ENCODE results near the gene PPARGC1A. TPM values are rescaled to one million over a fixed set of nuclear protein-coding genes. Genes with fewer than 3 reads are reported as not detected.

Gene PPARGC1A
- polyA plus RNA-seq, 3 donors from 2014 or later = not detected

GRCh38 chr4:23779839-23780238 lies 110.0 kb downstream of the PPARGC1A start:
- H3K36me3 Mint-ChIP-seq = peaks cover 0 to 3% (median 0%) of the 10 kb centered on the region in 3 donors
- no peak overlapping the region for H3K4me3 Mint-ChIP-seq
- H3K27ac Mint-ChIP-seq = no peak overlapping the region
- no peaks in the 10 kb centered on the region for H3K4me1 Mint-ChIP-seq
- H3K9me3 Mint-ChIP-seq = peaks cover 8 to 58% (median 20%) of the 10 kb centered on the region in 6 donors
- H3K27me3 Mint-ChIP-seq (ENCODE audit: low read depth in 3 of 3) = peaks cover 0 to 2% (median 0%) of the 10 kb centered on the region in 3 donors
- no peak for DNase-seq

- no peak for DNase-seq
- H3K4me3 Mint-ChIP-seq = no peak overlapping the region
- no peaks in the 10 kb centered on the region for H3K4me1 Mint-ChIP-seq
- peaks cover 0 to 2% (median 0%) of the 10 kb centered on the region in 3 donors for H3K27me3 Mint-ChIP-seq (ENCODE audit: low read depth in 3 of 3)
- H3K36me3 Mint-ChIP-seq = peaks cover 0 to 3% (median 0%) of the 10 kb centered on the region in 3 donors
- H3K27ac Mint-ChIP-seq = no peak overlapping the region
- peaks cover 8 to 58% (median 20%) of the 10 kb centered on the region in 6 donors for H3K9me3 Mint-ChIP-seq
Observed at GRCh38 chr4:23779422-23779821, 110.4 kb downstream of the PPARGC1A start.

- no peak for DNase-seq
- Mint-ChIP-seq H3K27ac (no peak overlapping the region), H3K4me3 (no peak overlapping the region), H3K36me3 (peaks cover 0 to 3% (median 0%) of the 10 kb centered on the region in 3 donors), H3K4me1 (no peaks in the 10 kb centered on the region), H3K27me3 (ENCODE audit: low read depth in 3 of 3) (peaks cover 0 to 2% (median 0%) of the 10 kb centered on the region in 3 donors), H3K9me3 (peaks cover 7 to 53% (median 19%) of the 10 kb centered on the region in 6 donors)
Observed at GRCh38 chr4:23775694-23776093, 114.2 kb downstream of the PPARGC1A start.

- Mint-ChIP-seq H3K27ac (no peak overlapping the region), H3K27me3 (ENCODE audit: low read depth in 3 of 3) (peaks cover 0 to 2% (median 0%) of the 10 kb centered on the region in 3 donors), H3K4me3 (no peak overlapping the region), H3K9me3 (peaks cover 8 to 47% (median 19%) of the 10 kb centered on the region in 6 donors), H3K4me1 (no peaks in the 10 kb centered on the region), H3K36me3 (peaks cover 0 to 3% (median 0%) of the 10 kb centered on the region in 3 donors)
- DNase-seq = no peak
Observed at GRCh38 chr4:23774909-23775308, 114.9 kb downstream of the PPARGC1A start.

GRCh38 chr4:23773884-23774636 lies 115.8 kb downstream of the PPARGC1A start:
- DNase-seq = no peak
- Mint-ChIP-seq H3K36me3 (peaks cover 0 to 3% (median 0%) of the 10 kb centered on the region in 3 donors), H3K4me1 (no peaks in the 10 kb centered on the region), H3K27me3 (ENCODE audit: low read depth in 3 of 3) (peaks cover 0 to 2% (median 0%) of the 10 kb centered on the region in 3 donors), H3K9me3 (peaks cover 5 to 42% (median 16%) of the 10 kb centered on the region in 6 donors), H3K27ac (no peak overlapping the region), H3K4me3 (no peak overlapping the region)

GRCh38 chr4:23770011-23770410 lies 119.8 kb downstream of the PPARGC1A start:
- Mint-ChIP-seq H3K27ac (no peak overlapping the region), H3K9me3 (peaks cover 9 to 36% (median 10%) of the 10 kb centered on the region in 6 donors), H3K4me3 (no peak overlapping the region), H3K4me1 (no peaks in the 10 kb centered on the region), H3K27me3 (ENCODE audit: low read depth in 3 of 3) (no peaks in the 10 kb centered on the region), H3K36me3 (no peaks in the 10 kb centered on the region)
- DNase-seq = no peak

- Mint-ChIP-seq H3K36me3 (no peaks in the 10 kb centered on the region), H3K4me1 (no peaks in the 10 kb centered on the region), H3K27ac (no peak overlapping the region), H3K9me3 (peaks cover 9 to 38% (median 12%) of the 10 kb centered on the region in 6 donors), H3K4me3 (no peak overlapping the region), H3K27me3 (ENCODE audit: low read depth in 3 of 3) (no peaks in the 10 kb centered on the region)
- no peak for DNase-seq
Observed at GRCh38 chr4:23769406-23769805, 120.4 kb downstream of the PPARGC1A start.

- Mint-ChIP-seq H3K27me3 (ENCODE audit: low read depth in 3 of 3) (no peaks in the 10 kb centered on the region), H3K27ac (no peak overlapping the region), H3K36me3 (no peaks in the 10 kb centered on the region), H3K4me3 (no peak overlapping the region), H3K4me1 (no peaks in the 10 kb centered on the region), H3K9me3 (peaks cover 6 to 38% (median 12%) of the 10 kb centered on the region in 6 donors)
- DNase-seq = no peak
Observed at GRCh38 chr4:23768541-23768940, 121.3 kb downstream of the PPARGC1A start.

- Mint-ChIP-seq H3K9me3 (peaks cover 4 to 40% (median 13%) of the 10 kb centered on the region in 6 donors), H3K27me3 (ENCODE audit: low read depth in 3 of 3) (no peaks in the 10 kb centered on the region), H3K4me1 (no peaks in the 10 kb centered on the region), H3K4me3 (no peak overlapping the region), H3K36me3 (no peaks in the 10 kb centered on the region), H3K27ac (no peak overlapping the region)
- no peak for DNase-seq
Observed at GRCh38 chr4:23766344-23766743, 123.5 kb downstream of the PPARGC1A start.

GRCh38 chr4:23763559-23763958 lies 126.3 kb downstream of the PPARGC1A start:
- no peak for DNase-seq
- Mint-ChIP-seq H3K4me1 (no peaks in the 10 kb centered on the region), H3K4me3 (no peak overlapping the region), H3K27me3 (ENCODE audit: low read depth in 3 of 3) (no peaks in the 10 kb centered on the region), H3K9me3 (peaks cover 8 to 59% (median 18%) of the 10 kb centered on the region in 6 donors), H3K27ac (no peak overlapping the region), H3K36me3 (no peaks in the 10 kb centered on the region)

GRCh38 chr4:23762551-23762950 lies 127.3 kb downstream of the PPARGC1A start:
- peaks cover 8 to 57% (median 18%) of the 10 kb centered on the region in 6 donors for H3K9me3 Mint-ChIP-seq
- no peak overlapping the region for H3K27ac Mint-ChIP-seq
- no peaks in the 10 kb centered on the region for H3K27me3 Mint-ChIP-seq (ENCODE audit: low read depth in 3 of 3)
- no peaks in the 10 kb centered on the region for H3K4me1 Mint-ChIP-seq
- no peaks in the 10 kb centered on the region for H3K36me3 Mint-ChIP-seq
- H3K4me3 Mint-ChIP-seq = no peak overlapping the region
- DNase-seq = no peak

GRCh38 chr4:23759066-23759465 lies 130.8 kb downstream of the PPARGC1A start:
- no peak for DNase-seq
- no peaks in the 10 kb centered on the region for H3K27me3 Mint-ChIP-seq (ENCODE audit: low read depth in 3 of 3)
- H3K9me3 Mint-ChIP-seq = peaks cover 0 to 43% (median 19%) of the 10 kb centered on the region in 6 donors
- H3K4me3 Mint-ChIP-seq = no peak overlapping the region
- no peak overlapping the region for H3K27ac Mint-ChIP-seq
- no peaks in the 10 kb centered on the region for H3K4me1 Mint-ChIP-seq
- no peaks in the 10 kb centered on the region for H3K36me3 Mint-ChIP-seq

- no peaks in the 10 kb centered on the region for H3K36me3 Mint-ChIP-seq
- no peak overlapping the region for H3K27ac Mint-ChIP-seq
- H3K27me3 Mint-ChIP-seq (ENCODE audit: low read depth in 3 of 3) = no peaks in the 10 kb centered on the region
- no peak for DNase-seq
- peaks cover 7 to 36% (median 15%) of the 10 kb centered on the region in 6 donors for H3K9me3 Mint-ChIP-seq
- no peaks in the 10 kb centered on the region for H3K4me1 Mint-ChIP-seq
- no peak overlapping the region for H3K4me3 Mint-ChIP-seq
Observed at GRCh38 chr4:23754688-23755087, 135.2 kb downstream of the PPARGC1A start.

GRCh38 chr4:23750125-23750524 lies 139.7 kb downstream of the PPARGC1A start:
- Mint-ChIP-seq H3K27me3 (ENCODE audit: low read depth in 3 of 3) (no peaks in the 10 kb centered on the region), H3K27ac (no peak overlapping the region), H3K4me1 (no peaks in the 10 kb centered on the region), H3K4me3 (no peak overlapping the region), H3K36me3 (no peaks in the 10 kb centered on the region), H3K9me3 (peaks cover 4 to 28% (median 7%) of the 10 kb centered on the region in 6 donors)
- DNase-seq = no peak
